Neuronal stem cell (in vitro differentiated cells): Measurements from ENCODE around the gene ENO4.

ENCODE experiments used
- DNase-seq: peaks from one replicate; pipeline ENCODE4 v3.0.0-alpha.2; 2013; ENCODE audit warnings: low spot score
- H2AFZ ChIP-seq: one replicate; pipeline ENCODE4 v1.6.1; 2013; ENCODE audit warnings: mild to moderate bottlenecking, low read length, inconsistent platforms
- H2AK5ac ChIP-seq: 2 replicates; pipeline ENCODE4 v1.6.1; 2013; ENCODE audit warnings: low read depth, mild to moderate bottlenecking, inconsistent platforms, low read length, moderate library complexity, mixed read lengths
- H2BK120ac ChIP-seq: 2 replicates; pipeline ENCODE4 v1.6.1; 2013; ENCODE audit warnings: low read depth, mild to moderate bottlenecking, inconsistent platforms, low read length, moderate library complexity, mixed read lengths
- H2BK12ac ChIP-seq: one replicate; pipeline ENCODE4 v1.6.1; 2013; ENCODE audit warnings: low read length, inconsistent platforms
- H2BK15ac ChIP-seq: 2 replicates; pipeline ENCODE4 v1.6.1; 2013; ENCODE audit warnings: mild to moderate bottlenecking, low read length, inconsistent platforms, mixed read lengths
- H2BK5ac ChIP-seq: one replicate; pipeline ENCODE4 v1.6.1; 2013; ENCODE audit warnings: inconsistent platforms, mild to moderate bottlenecking, low read length, moderate library complexity
- H3K14ac ChIP-seq: one replicate; pipeline ENCODE4 v1.6.1; 2013; ENCODE audit warnings: low read length, inconsistent platforms
- H3K18ac ChIP-seq: 2 replicates; pipeline ENCODE4 v1.6.1; 2013; ENCODE audit warnings: low read length, inconsistent platforms
- H3K23ac ChIP-seq: 2 replicates; pipeline ENCODE4 v1.6.1; 2013; ENCODE audit warnings: low read depth, mild to moderate bottlenecking, mixed read lengths, low read length, inconsistent platforms; ENCODE audit not compliant: poor library complexity
- H3K27ac ChIP-seq: replicated peaks from 3 replicates; pipeline ENCODE4 v1.5.1; 2013; ENCODE audit warnings: low read length, inconsistent platforms
- H3K27me3 ChIP-seq, 3 experiments: 2 replicates each; pipeline ENCODE4 v1.6.1; 2013; ENCODE audit warnings: low read length in 3 of 3, mild to moderate bottlenecking in 2 of 3, inconsistent platforms in 1 of 3, low read depth in 1 of 3, mixed read lengths in 1 of 3, moderate library complexity in 1 of 3; ENCODE audit not compliant: control insufficient read depth in 3 of 3, insufficient read depth in 3 of 3
- H3K36me3 ChIP-seq, 2 donors: replicated peaks in 1 of 2; 2 replicates each; pipeline ENCODE4 v1.6.1; 2013; ENCODE audit warnings: low read length in 2 of 2; ENCODE audit not compliant: control insufficient read depth in 2 of 2, insufficient read depth in 2 of 2
- H3K4ac ChIP-seq: 2 replicates; pipeline ENCODE4 v1.6.1; 2013; ENCODE audit warnings: inconsistent platforms, mild to moderate bottlenecking, low read length, moderate library complexity
- H3K4me1 ChIP-seq, 2 donors: 1 replicate in 1 of 2; 2 replicates in 1 of 2; pipeline ENCODE4 v1.6.1; 2013; ENCODE audit warnings: low read length in 2 of 2, low read depth in 1 of 2; ENCODE audit not compliant: control insufficient read depth in 2 of 2, insufficient read depth in 1 of 2
- H3K4me2 ChIP-seq: one replicate; pipeline ENCODE4 v1.6.1; 2013; ENCODE audit warnings: mild to moderate bottlenecking, low read length, inconsistent platforms; ENCODE audit not compliant: insufficient read depth, poor library complexity, severe bottlenecking
- H3K4me3 ChIP-seq, 2 donors: 2 replicates each; pipeline ENCODE4 v1.5.1; 2013; ENCODE audit warnings: low read length in 2 of 2, mild to moderate bottlenecking in 2 of 2, inconsistent platforms in 1 of 2, moderate library complexity in 1 of 2
- H3K79me1 ChIP-seq: one replicate; pipeline ENCODE4 v1.6.1; 2013; ENCODE audit warnings: low read depth, mild to moderate bottlenecking, inconsistent platforms, low read length, moderate library complexity
- H3K9ac ChIP-seq: one replicate; pipeline ENCODE4 v1.6.1; 2013; ENCODE audit warnings: mild to moderate bottlenecking, low read depth, low read length, inconsistent platforms; ENCODE audit not compliant: poor library complexity
- H3K9me3 ChIP-seq, 2 donors: replicated peaks in 1 of 2; 2 replicates each; pipeline versions ENCODE3 to v1.6.1; 2013; ENCODE audit warnings: low read length in 2 of 2, mild to moderate bottlenecking in 2 of 2, inconsistent platforms in 1 of 2, low read depth in 1 of 2, mixed read lengths in 1 of 2, moderate library complexity in 1 of 2; ENCODE audit not compliant: control insufficient read depth in 2 of 2, insufficient read depth in 1 of 2
- H4K8ac ChIP-seq: one replicate; pipeline ENCODE4 v1.6.1; 2013; ENCODE audit warnings: low read depth, mild to moderate bottlenecking, inconsistent platforms, low read length, moderate library complexity
- H4K91ac ChIP-seq: one replicate; pipeline ENCODE4 v1.6.1; 2013; ENCODE audit warnings: low read length, low read depth, mild to moderate bottlenecking, inconsistent platforms; ENCODE audit not compliant: poor library complexity
- WGBS, 2 donors: extraction: QIAGEN DNeasy Blood & Tissue Kit; methylation state at CpG; one replicate each; pipeline ENCODE4 v1.1.7; 2013; ENCODE audit warnings: missing lambda C conversion rate in 2 of 2, mixed read lengths in 1 of 2; ENCODE audit not compliant: insufficient read length in 2 of 2, insufficient replicate concordance in 1 of 2; ENCODE audit errors: extremely low coverage in 2 of 2; 5-methylcytosine and 5-hydroxymethylcytosine counted together

ENO4 gene

GRCh38 chr10:116829711-116830110 is 19.6 kb upstream of the ENO4 start:
- H3K27ac ChIP-seq, result no peak overlapping the region
- no peak overlapping the region for H2AK5ac ChIP-seq
- H3K9me3 ChIP-seq, result no peaks in the 10 kb centered on the region
- peaks cover 0 to 22% (median 0%) of the 10 kb centered on the region in 3 experiments for H3K27me3 ChIP-seq
- no peak overlapping the region for H2BK12ac ChIP-seq
- H2BK120ac ChIP-seq, result no peak overlapping the region
- H3K4me3 ChIP-seq, result no peak overlapping the region
- no peak overlapping the region for H4K8ac ChIP-seq
- H2AFZ ChIP-seq, result no peak overlapping the region
- no peak for DNase-seq
- no peak overlapping the region for H3K9ac ChIP-seq
- no peak overlapping the region for H3K18ac ChIP-seq
- no peak overlapping the region for H3K14ac ChIP-seq
- H3K4me1 ChIP-seq, result peaks cover 0 to 15% of the 10 kb centered on the region in 2 donors
- H2BK15ac ChIP-seq, result no peak overlapping the region
- H2BK5ac ChIP-seq, result no peak overlapping the region
- H3K4me2 ChIP-seq, result no peak overlapping the region
- no peak overlapping the region for H3K4ac ChIP-seq
- H3K79me1 ChIP-seq, result no peaks in the 10 kb centered on the region
- H3K23ac ChIP-seq, result no peak overlapping the region
- H4K91ac ChIP-seq, result no peak overlapping the region
- H3K36me3 ChIP-seq, result no peaks in the 10 kb centered on the region
- WGBS, 2 donors, result no CpG with 5 or more reads among the region's 9 CpGs

GRCh38 chr10:116831086-116831485 is 18.2 kb upstream of the ENO4 start:
- Histone ChIP-seq H2BK12ac (no peak overlapping the region), H2BK120ac (no peak overlapping the region), H3K4me2 (no peak overlapping the region), H3K4me3 (no peak overlapping the region), H3K79me1 (no peaks in the 10 kb centered on the region), H3K4ac (no peak overlapping the region), H3K23ac (no peak overlapping the region), H3K14ac (no peak overlapping the region), H3K4me1 (peaks cover 8 to 25% of the 10 kb centered on the region in 2 donors), H3K9me3 (no peaks in the 10 kb centered on the region), H2AK5ac (no peak overlapping the region), H3K27ac (no peak overlapping the region), H3K18ac (no peak overlapping the region), H3K27me3 (peaks cover 0 to 32% (median 0%) of the 10 kb centered on the region in 3 experiments), H3K36me3 (no peaks in the 10 kb centered on the region), H2BK15ac (no peak overlapping the region), H4K8ac (no peak overlapping the region), H3K9ac (no peak overlapping the region), H2BK5ac (no peak overlapping the region), H2AFZ (no peak overlapping the region), H4K91ac (no peak overlapping the region)
- no CpG with 5 or more reads among the region's 4 CpGs for WGBS, 2 donors
- DNase-seq, result no peak

GRCh38 chr10:116831790-116832189 is 17.5 kb upstream of the ENO4 start:
- H3K23ac ChIP-seq, result no peak overlapping the region
- peaks cover 9 to 28% of the 10 kb centered on the region in 2 donors for H3K4me1 ChIP-seq
- DNase-seq, result no peak
- no peak overlapping the region for H3K4me3 ChIP-seq
- H3K27me3 ChIP-seq, result peaks cover 0 to 38% (median 0%) of the 10 kb centered on the region in 3 experiments
- H3K27ac ChIP-seq, result no peak overlapping the region
- no peak overlapping the region for H3K4me2 ChIP-seq
- H3K14ac ChIP-seq, result no peak overlapping the region
- no peak overlapping the region for H4K91ac ChIP-seq
- H2BK120ac ChIP-seq, result no peak overlapping the region
- H3K18ac ChIP-seq, result no peak overlapping the region
- no peak overlapping the region for H2BK15ac ChIP-seq
- no peak overlapping the region for H3K4ac ChIP-seq
- no peak overlapping the region for H3K9ac ChIP-seq
- H3K36me3 ChIP-seq, result no peaks in the 10 kb centered on the region
- WGBS, 2 donors, result no CpG with 5 or more reads among the region's 10 CpGs
- H2BK5ac ChIP-seq, result no peak overlapping the region
- no peaks in the 10 kb centered on the region for H3K79me1 ChIP-seq
- H4K8ac ChIP-seq, result no peak overlapping the region
- no peaks in the 10 kb centered on the region for H3K9me3 ChIP-seq
- no peak overlapping the region for H2BK12ac ChIP-seq
- H2AFZ ChIP-seq, result no peak overlapping the region
- H2AK5ac ChIP-seq, result no peak overlapping the region

GRCh38 chr10:116833986-116834985 is 15.0 kb upstream of the ENO4 start:
- Histone ChIP-seq H3K9ac (no peak overlapping the region), H3K14ac (no peak overlapping the region), H2BK15ac (no peak overlapping the region), H3K4ac (peak overlapping the region; percentile 12), H4K8ac (no peak overlapping the region), H2BK12ac (peak overlapping the region; percentile 48), H3K4me1 (peaks cover 9 to 31% of the 10 kb centered on the region in 2 donors), H2AK5ac (peak overlapping the region; percentile 20), H3K27me3 (peaks cover 0 to 60% (median 0%) of the 10 kb centered on the region in 3 experiments), H3K79me1 (no peaks in the 10 kb centered on the region), H4K91ac (no peak overlapping the region), H2AFZ (no peak overlapping the region), H3K36me3 (no peaks in the 10 kb centered on the region), H3K4me2 (peak overlapping the region; percentile 28), H3K18ac (peak overlapping the region; percentile 86), H3K23ac (no peak overlapping the region), H3K4me3 (no peak overlapping the region), H3K27ac (peak overlapping the region; percentile 91), H2BK5ac (no peak overlapping the region), H3K9me3 (no peaks in the 10 kb centered on the region), H2BK120ac (no peak overlapping the region)
- peak; percentile 77 for DNase-seq
- WGBS, 2 donors, result no CpG with 5 or more reads among the region's 17 CpGs
